SK-N-SH (cell line): ENCODE results near the gene MOCS2. TPM values are rescaled to one million over a fixed set of nuclear protein-coding genes. Genes with fewer than 3 reads are reported as not detected.

Source experiments
- CTCF ChIA-PET: fragments of 300-600, 350-600 bp; formaldehyde crosslinking; extraction: SDS; loops from one replicate; lab custom pipeline; 2021; lab: Yijun Ruan, JAX
- POLR2A ChIA-PET: fragments of 350-600 bp; sonication (Branson Sonifier 250); formaldehyde crosslinking; extraction: SDS; loops from one replicate; lab custom pipeline; 2020; ENCODE audit warnings: antibody characterized with exemption, inconsistent platforms; lab: Yijun Ruan, JAX
- DNase-seq: peaks from one replicate; pipeline ENCODE4 v3.0.0; 2012
- H2AFZ ChIP-seq: fragments of 200-600 bp; sonication (generic); 2 replicates; pipeline ENCODE4 v1.8.1; 2016; ENCODE audit warnings: antibody characterized with exemption, mild to moderate bottlenecking, low read depth
- H3F3A ChIP-seq: fragments of 200-600 bp; sonication (generic); replicated peaks from 2 replicates; pipeline ENCODE3; 2016; ENCODE audit warnings: antibody characterized with exemption, mild to moderate bottlenecking; ENCODE audit not compliant: insufficient read depth
- H3K27ac ChIP-seq, 2 experiments: fragments of 200-500 bp in 1 of 2; fragments of 200-600 bp in 1 of 2; sonication (Bioruptor generic) in 1 of 2; sonication (generic), shearing (Covaris generic) in 1 of 2; 2 replicates each; pipeline versions ENCODE4 v1.5.1 to v1.6.1; 2014 to 2016; ENCODE audit warnings: low read depth in 2 of 2, inconsistent platforms in 1 of 2, low read length in 1 of 2, mild to moderate bottlenecking in 1 of 2, mixed read lengths in 1 of 2
- H3K27me3 ChIP-seq: fragments of 200-600 bp; sonication (generic), shearing (Covaris generic); 2 replicates; pipeline ENCODE4 v1.6.1; 2016; ENCODE audit warnings: mixed run types; ENCODE audit not compliant: insufficient read depth
- H3K36me3 ChIP-seq, 2 experiments: fragments of 200-500 bp in 1 of 2; fragments of 200-600 bp in 1 of 2; sonication (Bioruptor generic) in 1 of 2; sonication (generic) in 1 of 2; replicated peaks in 1 of 2; 2 replicates each; pipeline versions ENCODE3 to v1.5.1; 2014 to 2016; ENCODE audit warnings: low read length in 1 of 2, mild to moderate bottlenecking in 1 of 2; ENCODE audit not compliant: insufficient read depth in 2 of 2, control insufficient read depth in 1 of 2
- H3K4me1 ChIP-seq, 2 experiments: fragments of 200-500 bp in 1 of 2; fragments of 200-600 bp in 1 of 2; sonication (Bioruptor generic) in 1 of 2; sonication (generic), shearing (Covaris generic) in 1 of 2; 2 replicates each; pipeline versions ENCODE4 v1.5.1 to v1.6.1; 2014 to 2016; ENCODE audit warnings: low read depth in 1 of 2, low read length in 1 of 2, mixed run types in 1 of 2; ENCODE audit not compliant: insufficient read depth in 2 of 2, control insufficient read depth in 1 of 2
- H3K4me2 ChIP-seq: fragments of 200-600 bp; sonication (generic), shearing (Covaris generic); 2 replicates; pipeline ENCODE4 v1.6.1; 2017; ENCODE audit warnings: mixed run types
- H3K4me3 ChIP-seq, 2 experiments: fragments of 200-500 bp in 1 of 2; fragments of 200-600 bp in 1 of 2; sonication (Bioruptor generic) in 1 of 2; sonication (generic), shearing (Covaris generic) in 1 of 2; 2 replicates each; pipeline versions ENCODE4 v1.5.1 to v1.8.1; 2014 to 2016; ENCODE audit warnings: low read depth in 2 of 2, inconsistent platforms in 1 of 2, low read length in 1 of 2, mild to moderate bottlenecking in 1 of 2, mixed read lengths in 1 of 2, moderate library complexity in 1 of 2
- H3K79me2 ChIP-seq: fragments of 200-600 bp; sonication (generic); 2 replicates; pipeline ENCODE4 v1.8.1; 2017; ENCODE audit warnings: mild to moderate bottlenecking; ENCODE audit not compliant: insufficient read depth
- H3K9ac ChIP-seq: fragments of 200-600 bp; sonication (generic); 2 replicates; pipeline ENCODE4 v1.6.1; 2017; ENCODE audit warnings: mixed run types
- H3K9me2 ChIP-seq: fragments of 200-600 bp; sonication (generic); 2 replicates; pipeline ENCODE4 v1.6.1; 2017; ENCODE audit warnings: mixed run types
- H3K9me3 ChIP-seq: fragments of 200-600 bp; sonication (generic); 2 replicates; pipeline ENCODE4 v1.6.1; 2017; ENCODE audit warnings: mixed run types, mild to moderate bottlenecking, moderate library complexity
- H4K20me1 ChIP-seq: fragments of 200-600 bp; sonication (generic); 2 replicates; pipeline ENCODE4 v1.6.1; 2017; ENCODE audit warnings: mild to moderate bottlenecking, mixed run types; ENCODE audit not compliant: insufficient read depth
- CHD2 ChIP-seq: fragments of 150-350 bp; IDR thresholded peaks from 2 replicates; pipeline ENCODE4 v1.6.1; 2018; ENCODE audit warnings: low read length; ENCODE audit not compliant: partially characterized antibody
- EP300 ChIP-seq, 2 experiments: IDR thresholded peaks; 2 replicates each; pipeline versions ENCODE4 v1.4.0 to v1.6.1; 2012; ENCODE audit warnings: borderline replicate concordance in 1 of 2, low read depth in 1 of 2, low read length in 1 of 2
- FOSL2 ChIP-seq: IDR thresholded peaks from 2 replicates; pipeline ENCODE4 v1.4.0; 2012; ENCODE audit warnings: low read depth, mild to moderate bottlenecking, moderate library complexity, borderline replicate concordance
- FOXM1 ChIP-seq: IDR thresholded peaks from 2 replicates; pipeline ENCODE4 v1.4.0; 2012; ENCODE audit warnings: low read depth, mild to moderate bottlenecking
- JUND ChIP-seq: IDR thresholded peaks from 2 replicates; pipeline ENCODE4 v1.4.0; 2012
- MEF2A ChIP-seq: IDR thresholded peaks from 2 replicates; pipeline ENCODE4 v1.4.0; 2012; ENCODE audit warnings: low read depth, borderline replicate concordance
- NRF1 ChIP-seq: IDR thresholded peaks from 2 replicates; pipeline ENCODE4 v1.6.1; 2012; ENCODE audit warnings: low read depth, mild to moderate bottlenecking, low read length
- RAD21 ChIP-seq: IDR thresholded peaks from 2 replicates; pipeline ENCODE4 v1.6.1; 2012; ENCODE audit warnings: mild to moderate bottlenecking, low read length
- RCOR1 ChIP-seq: fragments of 150-350 bp; IDR thresholded peaks from 2 replicates; pipeline ENCODE4 v1.6.1; 2017; ENCODE audit warnings: antibody characterized with exemption, low read length
- SMC3 ChIP-seq: IDR thresholded peaks from 2 replicates; pipeline ENCODE4 v1.6.1; 2012; ENCODE audit warnings: low read depth, low read length, improper control_type of control experiment
- WGBS: methylation state at CpG from one replicate; pipeline ENCODE4 v1.1.6; 2017; ENCODE audit warnings: low lambda C conversion rate; 5-methylcytosine and 5-hydroxymethylcytosine counted together
- polyA plus RNA-seq, 3 experiments: library from polyadenylated mRNA; depleted of rRNA; stranded (reverse); fragments of >200 nt; gene quantifications; 2 replicates each; pipeline ENCODE4 v1.2.3, GENCODE V29; 2012
- TF ChIP-seq, protein P1 (sequence below): IDR thresholded peaks from 2 replicates; pipeline ENCODE4; 2012
- TF ChIP-seq, protein P2 (sequence below): fragments of 150-350 bp; IDR thresholded peaks from 2 replicates; pipeline ENCODE4 v1.6.1; 2016; ENCODE audit warnings: mild to moderate bottlenecking, low read depth, low read length
- TF ChIP-seq, protein P3 (sequence below): fragments of 150-350 bp; IDR thresholded peaks from 2 replicates; pipeline ENCODE4 v1.6.1; 2017; ENCODE audit warnings: antibody characterized with exemption, low read length, low read depth, borderline replicate concordance

MOCS2 gene
- polyA plus RNA-seq, 1 of the 3 experiments (the other 2 are of a cell fraction): 26.4 TPM

DNA sequence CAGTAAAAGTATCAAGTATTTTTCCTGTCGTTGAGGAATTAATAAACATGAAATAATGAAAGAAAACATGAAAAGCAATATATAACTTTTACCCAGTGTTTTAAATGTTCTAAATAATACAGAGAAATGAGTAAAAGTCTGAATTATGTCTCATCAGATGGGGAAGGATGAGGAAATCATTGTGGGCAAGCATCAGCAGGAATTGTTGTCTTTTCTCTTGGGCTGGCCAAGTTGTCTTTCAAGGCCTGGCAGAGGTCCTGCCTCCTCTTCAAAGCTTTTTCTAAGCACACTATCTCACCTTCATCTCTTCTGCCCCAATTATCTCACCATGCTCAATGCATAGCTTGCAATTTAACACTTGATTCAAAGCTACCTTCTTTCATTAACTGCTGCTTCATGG, 41.9 kb downstream of the MOCS2 start:
- Histone ChIP-seq H3K9me2 (no peaks in the 10 kb centered on the region), H4K20me1 (no peaks in the 10 kb centered on the region), H3K4me1 (peaks cover 0 to 8% of the 10 kb centered on the region in 2 experiments; a peak in 2 of 4 replicates)
- POLR2A ChIA-PET: no interaction called here
- DNase-seq: no peak
- TF ChIP-seq, protein P1, sequence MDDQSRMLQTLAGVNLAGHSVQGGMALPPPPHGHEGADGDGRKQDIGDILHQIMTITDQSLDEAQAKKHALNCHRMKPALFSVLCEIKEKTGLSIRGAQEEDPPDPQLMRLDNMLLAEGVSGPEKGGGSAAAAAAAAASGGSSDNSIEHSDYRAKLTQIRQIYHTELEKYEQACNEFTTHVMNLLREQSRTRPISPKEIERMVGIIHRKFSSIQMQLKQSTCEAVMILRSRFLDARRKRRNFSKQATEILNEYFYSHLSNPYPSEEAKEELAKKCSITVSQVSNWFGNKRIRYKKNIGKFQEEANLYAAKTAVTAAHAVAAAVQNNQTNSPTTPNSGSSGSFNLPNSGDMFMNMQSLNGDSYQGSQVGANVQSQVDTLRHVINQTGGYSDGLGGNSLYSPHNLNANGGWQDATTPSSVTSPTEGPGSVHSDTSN: no peak
- no peak for TF ChIP-seq NRF1
- TF ChIP-seq RAD21: no peak
- TF ChIP-seq, protein P2, sequence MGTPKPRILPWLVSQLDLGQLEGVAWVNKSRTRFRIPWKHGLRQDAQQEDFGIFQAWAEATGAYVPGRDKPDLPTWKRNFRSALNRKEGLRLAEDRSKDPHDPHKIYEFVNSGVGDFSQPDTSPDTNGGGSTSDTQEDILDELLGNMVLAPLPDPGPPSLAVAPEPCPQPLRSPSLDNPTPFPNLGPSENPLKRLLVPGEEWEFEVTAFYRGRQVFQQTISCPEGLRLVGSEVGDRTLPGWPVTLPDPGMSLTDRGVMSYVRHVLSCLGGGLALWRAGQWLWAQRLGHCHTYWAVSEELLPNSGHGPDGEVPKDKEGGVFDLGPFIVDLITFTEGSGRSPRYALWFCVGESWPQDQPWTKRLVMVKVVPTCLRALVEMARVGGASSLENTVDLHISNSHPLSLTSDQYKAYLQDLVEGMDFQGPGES: no peak
- TF ChIP-seq, all 33 proteins: peak for 0
- Histone ChIP-seq H3K79me2 (0 out of 2 replicates have a peak, but pooled peaks cover 12% of the 10 kb centered on the region), H3K36me3 (peaks cover 65 to 99% of the 10 kb centered on the region in 2 experiments), H3K4me2 (no peak overlapping the region), H3K4me3 (no peak overlapping the region), H3K9ac (no peak overlapping the region), H3F3A (peaks cover 42% of the 10 kb centered on the region), H3K27ac (no peak overlapping the region), H2AFZ (no peak overlapping the region), H3K27me3 (no peaks in the 10 kb centered on the region), H3K9me3 (no peaks in the 10 kb centered on the region)
- CTCF ChIA-PET: no interaction called here
- WGBS: 33% methylated on average over 1 of the region's 1 CpG

DNA sequence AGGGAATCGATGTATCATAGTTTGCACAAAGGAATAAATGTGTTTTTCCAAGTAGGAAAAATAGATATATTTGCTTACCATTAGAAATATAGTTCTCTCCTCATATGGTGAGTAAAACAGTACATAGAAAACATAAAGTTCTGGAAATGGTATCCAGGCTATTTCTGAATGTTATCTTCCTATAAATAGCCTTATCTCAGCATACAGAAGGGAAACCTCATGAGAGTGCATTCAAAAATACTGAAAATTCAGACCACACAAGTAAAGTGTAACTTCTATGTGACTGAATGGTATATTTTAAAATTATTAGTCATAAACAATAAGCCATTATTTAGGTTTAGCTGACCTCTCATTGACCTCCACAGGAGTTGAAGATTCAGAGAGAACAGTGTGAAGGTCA, 43.5 kb downstream of the MOCS2 start:
- Histone ChIP-seq H3K9ac (no peak overlapping the region), H3K9me3 (no peaks in the 10 kb centered on the region), H4K20me1 (no peaks in the 10 kb centered on the region), H3F3A (peaks cover 38% of the 10 kb centered on the region), H3K4me3 (no peak overlapping the region), H3K27ac (no peak overlapping the region), H3K4me1 (peaks cover 0 to 10% of the 10 kb centered on the region in 2 experiments; a peak in 1 of 4 replicates), H3K4me2 (no peak overlapping the region), H3K9me2 (no peaks in the 10 kb centered on the region), H3K36me3 (peaks cover 67 to 99% of the 10 kb centered on the region in 2 experiments), H3K79me2 (0 out of 2 replicates have a peak, but pooled peaks cover 12% of the 10 kb centered on the region), H3K27me3 (no peaks in the 10 kb centered on the region), H2AFZ (no peak overlapping the region)
- TF ChIP-seq MEF2A: no peak
- TF ChIP-seq, protein P3, sequence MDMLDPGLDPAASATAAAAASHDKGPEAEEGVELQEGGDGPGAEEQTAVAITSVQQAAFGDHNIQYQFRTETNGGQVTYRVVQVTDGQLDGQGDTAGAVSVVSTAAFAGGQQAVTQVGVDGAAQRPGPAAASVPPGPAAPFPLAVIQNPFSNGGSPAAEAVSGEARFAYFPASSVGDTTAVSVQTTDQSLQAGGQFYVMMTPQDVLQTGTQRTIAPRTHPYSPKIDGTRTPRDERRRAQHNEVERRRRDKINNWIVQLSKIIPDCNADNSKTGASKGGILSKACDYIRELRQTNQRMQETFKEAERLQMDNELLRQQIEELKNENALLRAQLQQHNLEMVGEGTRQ: no peak
- WGBS: 100% methylated on average over 1 of the region's 1 CpG
- POLR2A ChIA-PET: no interaction called here
- CTCF ChIA-PET: no interaction called here
- DNase-seq: no peak

DNA sequence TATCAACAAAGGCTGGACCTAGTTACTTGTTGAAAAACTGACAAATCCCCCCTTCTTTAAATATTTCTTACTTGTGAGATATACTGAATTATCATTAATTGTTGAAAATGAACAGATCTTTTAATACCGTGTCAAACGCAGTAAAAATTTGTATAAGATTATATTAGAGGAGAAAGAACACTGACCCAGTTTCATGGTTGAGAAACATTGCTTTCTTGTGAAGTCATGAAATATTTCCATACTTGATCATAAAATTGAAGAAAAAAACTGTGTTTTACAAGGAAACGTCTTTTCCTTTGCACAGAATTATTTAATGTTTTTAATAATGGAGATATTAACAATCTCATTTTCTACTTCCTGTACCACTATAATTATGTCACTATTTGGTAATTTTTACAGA, 45.8 kb downstream of the MOCS2 start:
- Histone ChIP-seq H3K4me1 (peaks cover 0 to 10% of the 10 kb centered on the region in 2 experiments; a peak in 1 of 4 replicates), H3K9me3 (no peaks in the 10 kb centered on the region), H3K4me3 (no peak overlapping the region), H3K4me2 (no peak overlapping the region), H4K20me1 (no peaks in the 10 kb centered on the region), H3K27ac (0 out of 4 replicates have a peak overlapping the region, but pooled peaks of 1 of the 2 experiments have one; percentile 11), H2AFZ (no peak overlapping the region), H3K79me2 (0 out of 2 replicates have a peak, but pooled peaks cover 8% of the 10 kb centered on the region), H3K36me3 (peaks cover 68 to 99% of the 10 kb centered on the region in 2 experiments), H3K27me3 (no peaks in the 10 kb centered on the region), H3K9ac (no peak overlapping the region), H3K9me2 (no peaks in the 10 kb centered on the region), H3F3A (peaks cover 26% of the 10 kb centered on the region)
- no peak for TF ChIP-seq RAD21
- no peak for TF ChIP-seq NRF1
- TF ChIP-seq EP300 (IDR thresholded peaks at IDR 0.05; ENCODE audit: borderline replicate concordance in 1 of 2, low read depth in 1 of 2, low read length in 1 of 2): no peak
- TF ChIP-seq CHD2: no peak
- TF ChIP-seq JUND: no peak
- no peak for TF ChIP-seq FOXM1
- TF ChIP-seq RCOR1: no peak
- TF ChIP-seq FOSL2: no peak
- TF ChIP-seq, protein P1: no peak
- TF ChIP-seq, protein P2: no peak
- TF ChIP-seq SMC3: no peak
- ChIA-PET CTCF (no interaction called here), POLR2A (no interaction called here)
- WGBS: 84% methylated on average over 3 of the region's 3 CpGs
- no peak for DNase-seq
